ENCODE measurements around the gene PRKD1. TPM values are rescaled to one million over a fixed set of nuclear protein-coding genes. Genes with fewer than 3 reads are reported as not detected.

The PRKD1 gene
- total RNA-seq, 1 donor from 2014 or later = 17.2 TPM

- TF ChIP-seq CTCF (IDR thresholded peaks at IDR 0.05) = no peak
- DNase-seq = no peak
- Histone ChIP-seq H3K4me3 (no peak overlapping the region), H3K9me3 (peaks cover 22% of the 10 kb centered on the region), H3K27me3 (no peaks in the 10 kb centered on the region), H3K36me3 (no peaks in the 10 kb centered on the region), H3K4me1 (no peaks in the 10 kb centered on the region), H3K27ac (no peak overlapping the region)
- intact Hi-C loops (cut with DNase I) = no loop called here
- no peak for ATAC-seq
These were observed 88.9 kb downstream of the PRKD1 start for GRCh38 chr14:29838752-29839151.

GRCh38 chr14:29836395-29836794 lies 91.3 kb downstream of the PRKD1 start:
- no peak for DNase-seq
- intact Hi-C loops (cut with DNase I) = no loop called here
- Histone ChIP-seq H3K36me3 (no peaks in the 10 kb centered on the region), H3K9me3 (peaks cover 22% of the 10 kb centered on the region), H3K27me3 (no peaks in the 10 kb centered on the region), H3K4me1 (no peaks in the 10 kb centered on the region), H3K27ac (no peak overlapping the region), H3K4me3 (no peak overlapping the region)
- no peak for TF ChIP-seq CTCF (IDR thresholded peaks at IDR 0.05)
- ATAC-seq = no peak

- TF ChIP-seq CTCF (IDR thresholded peaks at IDR 0.05) = no peak
- no peak for ATAC-seq
- H3K4me1 ChIP-seq = no peaks in the 10 kb centered on the region
These were observed 95.6 kb downstream of the PRKD1 start for GRCh38 chr14:29832042-29832441.

DNA sequence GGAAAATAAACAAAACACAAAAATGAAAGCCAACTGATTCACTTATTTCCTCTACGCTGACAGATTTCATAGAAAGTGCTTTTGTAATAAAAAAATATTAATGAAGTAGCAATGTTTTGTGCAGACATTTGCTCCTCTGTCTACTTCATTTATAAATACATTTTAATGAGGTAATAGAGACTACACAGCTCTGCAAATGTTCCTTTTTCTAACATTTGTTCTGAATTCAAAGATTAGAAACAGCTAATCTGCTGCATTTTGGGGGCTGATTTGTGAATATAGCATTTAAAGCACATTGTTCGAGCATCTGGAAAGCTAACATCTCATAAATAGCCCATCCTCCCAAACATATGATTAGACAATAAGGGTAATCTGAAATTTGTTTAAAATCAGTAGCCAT lies 97.8 kb downstream of the PRKD1 start:
- Histone ChIP-seq H3K27ac (no peak overlapping the region), H3K9me3 (no peaks in the 10 kb centered on the region), H3K4me1 (no peaks in the 10 kb centered on the region), H3K4me3 (no peak overlapping the region), H3K36me3 (no peaks in the 10 kb centered on the region), H3K27me3 (no peaks in the 10 kb centered on the region)
- TF ChIP-seq CTCF (IDR thresholded peaks at IDR 0.05) = no peak
- ATAC-seq (no peak), DNase-seq (no peak)
- intact Hi-C loops (cut with DNase I) = no loop called here

More at GRCh38 chr14:29832042-29832441, 95.6 kb downstream of the PRKD1 start:
- Histone ChIP-seq H3K4me3 (no peak overlapping the region), H3K27ac (no peak overlapping the region), H3K9me3 (no peaks in the 10 kb centered on the region), H3K27me3 (no peaks in the 10 kb centered on the region), H3K36me3 (no peaks in the 10 kb centered on the region)
- no peak for DNase-seq
- intact Hi-C loops (cut with DNase I) = no loop called here

DNA sequence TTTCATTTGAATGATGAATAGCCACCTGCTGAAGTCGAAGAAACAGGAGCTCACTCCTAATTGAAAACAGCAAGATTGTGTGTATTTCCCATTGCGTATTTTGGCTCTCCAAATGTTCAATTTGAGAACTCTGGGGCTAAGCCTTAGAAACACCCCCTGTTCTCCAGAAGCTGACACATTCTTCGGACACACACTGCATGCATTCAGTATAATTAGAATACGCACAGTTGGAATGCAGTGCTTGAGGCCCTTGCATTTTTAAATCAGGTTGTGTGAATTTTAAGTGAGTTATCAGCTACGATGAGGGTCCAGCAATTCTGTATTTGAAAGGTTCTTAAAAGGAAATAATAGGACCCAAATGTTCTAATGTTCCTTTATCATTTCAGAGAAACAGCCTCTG lies 103.8 kb downstream of the PRKD1 start:
- Histone ChIP-seq H3K27me3 (no peaks in the 10 kb centered on the region), H3K9me3 (no peaks in the 10 kb centered on the region), H3K4me1 (peaks cover 13% of the 10 kb centered on the region), H3K36me3 (no peaks in the 10 kb centered on the region), H3K4me3 (no peak overlapping the region), H3K27ac (no peak overlapping the region)
- DNase-seq (no peak), ATAC-seq (no peak)
- intact Hi-C loops (cut with DNase I) = no loop called here
- no peak for TF ChIP-seq CTCF (IDR thresholded peaks at IDR 0.05)

GRCh38 chr14:29822430-29822709 lies 105.3 kb downstream of the PRKD1 start:
- no peak for TF ChIP-seq CTCF (IDR thresholded peaks at IDR 0.05)
- Histone ChIP-seq H3K4me1 (peaks cover 13% of the 10 kb centered on the region), H3K27ac (no peak overlapping the region), H3K36me3 (no peaks in the 10 kb centered on the region), H3K4me3 (no peak overlapping the region), H3K27me3 (no peaks in the 10 kb centered on the region), H3K9me3 (no peaks in the 10 kb centered on the region)
- DNase-seq = no peak
- no peak for ATAC-seq
- intact Hi-C loops (cut with DNase I) = no loop called here

Measured in upper lobe of right lung (tissue), 1 donor.